ENCODE results near the gene TMEM209.
A peak's percentile ranks its signal among the peaks of the same experiment; 100 is the strongest.

The TMEM209 gene

DNA sequence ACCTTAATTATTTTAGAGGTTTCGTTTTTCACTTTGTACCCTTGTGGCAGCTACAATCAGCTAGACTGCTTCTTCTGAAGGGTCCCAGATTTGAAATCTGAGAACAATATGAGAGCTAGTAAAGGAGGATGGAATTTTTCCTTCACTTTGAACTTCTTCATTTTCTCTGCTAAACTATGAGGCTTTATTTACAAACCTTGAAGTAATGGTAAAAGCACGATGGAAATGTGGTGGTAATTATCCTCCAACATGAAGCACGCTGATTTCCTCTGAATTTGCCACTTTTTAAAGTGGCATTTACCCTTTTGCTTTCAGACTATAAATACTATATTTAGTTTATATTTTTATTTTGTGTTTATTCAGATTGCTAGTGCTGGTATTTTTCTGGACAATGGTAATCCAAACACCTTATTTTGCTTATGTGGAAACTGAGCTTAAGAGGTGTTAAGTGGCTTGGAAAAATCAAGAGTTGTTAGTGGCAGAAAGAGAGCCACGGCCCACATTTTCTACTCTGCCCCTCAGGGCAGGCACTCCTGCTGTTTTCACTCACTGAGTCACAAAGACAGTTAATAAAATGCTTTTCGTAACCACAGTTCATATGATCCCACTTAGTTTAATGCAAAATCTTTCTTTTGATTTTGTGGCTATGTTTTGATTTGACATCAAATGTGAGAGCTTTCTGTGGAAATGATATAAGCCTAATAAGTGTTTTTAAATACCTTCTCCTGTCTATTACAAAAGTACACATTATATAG lies 5.2 kb upstream of the TMEM209 start (continued):
- TF ChIP-seq, protein P1, sequence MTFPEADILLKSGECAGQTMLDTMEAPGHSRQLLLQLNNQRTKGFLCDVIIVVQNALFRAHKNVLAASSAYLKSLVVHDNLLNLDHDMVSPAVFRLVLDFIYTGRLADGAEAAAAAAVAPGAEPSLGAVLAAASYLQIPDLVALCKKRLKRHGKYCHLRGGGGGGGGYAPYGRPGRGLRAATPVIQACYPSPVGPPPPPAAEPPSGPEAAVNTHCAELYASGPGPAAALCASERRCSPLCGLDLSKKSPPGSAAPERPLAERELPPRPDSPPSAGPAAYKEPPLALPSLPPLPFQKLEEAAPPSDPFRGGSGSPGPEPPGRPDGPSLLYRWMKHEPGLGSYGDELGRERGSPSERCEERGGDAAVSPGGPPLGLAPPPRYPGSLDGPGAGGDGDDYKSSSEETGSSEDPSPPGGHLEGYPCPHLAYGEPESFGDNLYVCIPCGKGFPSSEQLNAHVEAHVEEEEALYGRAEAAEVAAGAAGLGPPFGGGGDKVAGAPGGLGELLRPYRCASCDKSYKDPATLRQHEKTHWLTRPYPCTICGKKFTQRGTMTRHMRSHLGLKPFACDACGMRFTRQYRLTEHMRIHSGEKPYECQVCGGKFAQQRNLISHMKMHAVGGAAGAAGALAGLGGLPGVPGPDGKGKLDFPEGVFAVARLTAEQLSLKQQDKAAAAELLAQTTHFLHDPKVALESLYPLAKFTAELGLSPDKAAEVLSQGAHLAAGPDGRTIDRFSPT (tag by site-specific recombination; IDR thresholded peaks at IDR 0.05) = no peak
- TF ChIP-seq FEZF1 (tag by site-specific recombination; IDR thresholded peaks at IDR 0.05) = peak; percentile 78
- TF ChIP-seq SCRT2 (tag by site-specific recombination; IDR thresholded peaks at IDR 0.05) = no peak
- TF ChIP-seq HOXD13 (CRISPR knock-in tag; IDR thresholded peaks at IDR 0.05; ENCODE audit: borderline replicate concordance) = no peak
- TF ChIP-seq, protein P2, sequence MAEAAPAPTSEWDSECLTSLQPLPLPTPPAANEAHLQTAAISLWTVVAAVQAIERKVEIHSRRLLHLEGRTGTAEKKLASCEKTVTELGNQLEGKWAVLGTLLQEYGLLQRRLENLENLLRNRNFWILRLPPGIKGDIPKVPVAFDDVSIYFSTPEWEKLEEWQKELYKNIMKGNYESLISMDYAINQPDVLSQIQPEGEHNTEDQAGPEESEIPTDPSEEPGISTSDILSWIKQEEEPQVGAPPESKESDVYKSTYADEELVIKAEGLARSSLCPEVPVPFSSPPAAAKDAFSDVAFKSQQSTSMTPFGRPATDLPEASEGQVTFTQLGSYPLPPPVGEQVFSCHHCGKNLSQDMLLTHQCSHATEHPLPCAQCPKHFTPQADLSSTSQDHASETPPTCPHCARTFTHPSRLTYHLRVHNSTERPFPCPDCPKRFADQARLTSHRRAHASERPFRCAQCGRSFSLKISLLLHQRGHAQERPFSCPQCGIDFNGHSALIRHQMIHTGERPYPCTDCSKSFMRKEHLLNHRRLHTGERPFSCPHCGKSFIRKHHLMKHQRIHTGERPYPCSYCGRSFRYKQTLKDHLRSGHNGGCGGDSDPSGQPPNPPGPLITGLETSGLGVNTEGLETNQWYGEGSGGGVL (tag by site-specific recombination; IDR thresholded peaks at IDR 0.05) = no peak
- TF ChIP-seq, protein P3, sequence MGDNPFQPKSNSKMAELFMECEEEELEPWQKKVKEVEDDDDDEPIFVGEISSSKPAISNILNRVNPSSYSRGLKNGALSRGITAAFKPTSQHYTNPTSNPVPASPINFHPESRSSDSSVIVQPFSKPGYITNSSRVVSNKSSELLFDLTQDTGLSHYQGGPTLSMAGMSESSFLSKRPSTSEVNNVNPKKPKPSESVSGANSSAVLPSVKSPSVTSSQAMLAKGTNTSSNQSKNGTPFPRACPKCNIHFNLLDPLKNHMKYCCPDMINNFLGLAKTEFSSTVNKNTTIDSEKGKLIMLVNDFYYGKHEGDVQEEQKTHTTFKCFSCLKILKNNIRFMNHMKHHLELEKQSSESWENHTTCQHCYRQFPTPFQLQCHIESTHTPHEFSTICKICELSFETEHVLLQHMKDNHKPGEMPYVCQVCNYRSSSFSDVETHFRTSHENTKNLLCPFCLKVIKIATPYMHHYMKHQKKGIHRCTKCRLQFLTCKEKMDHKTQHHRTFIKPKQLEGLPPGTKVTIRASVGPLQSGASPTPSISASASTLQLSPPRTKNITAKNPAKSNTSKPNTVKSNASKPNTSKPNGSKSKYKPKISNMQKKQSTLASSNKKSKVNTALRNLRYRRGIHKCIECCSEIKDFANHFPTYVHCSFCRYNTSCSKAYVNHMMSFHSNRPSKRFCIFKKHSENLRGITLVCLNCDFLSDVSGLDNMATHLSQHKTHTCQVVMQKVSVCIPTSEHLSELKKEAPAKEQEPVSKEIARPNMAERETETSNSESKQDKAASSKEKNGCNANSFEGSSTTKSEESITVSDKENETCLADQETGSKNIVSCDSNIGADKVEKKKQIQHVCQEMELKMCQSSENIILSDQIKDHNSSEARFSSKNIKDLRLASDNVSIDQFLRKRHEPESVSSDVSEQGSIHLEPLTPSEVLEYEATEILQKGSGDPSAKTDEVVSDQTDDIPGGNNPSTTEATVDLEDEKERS (tag by site-specific recombination; IDR thresholded peaks at IDR 0.05) = no peak
- TF ChIP-seq, protein P4, sequence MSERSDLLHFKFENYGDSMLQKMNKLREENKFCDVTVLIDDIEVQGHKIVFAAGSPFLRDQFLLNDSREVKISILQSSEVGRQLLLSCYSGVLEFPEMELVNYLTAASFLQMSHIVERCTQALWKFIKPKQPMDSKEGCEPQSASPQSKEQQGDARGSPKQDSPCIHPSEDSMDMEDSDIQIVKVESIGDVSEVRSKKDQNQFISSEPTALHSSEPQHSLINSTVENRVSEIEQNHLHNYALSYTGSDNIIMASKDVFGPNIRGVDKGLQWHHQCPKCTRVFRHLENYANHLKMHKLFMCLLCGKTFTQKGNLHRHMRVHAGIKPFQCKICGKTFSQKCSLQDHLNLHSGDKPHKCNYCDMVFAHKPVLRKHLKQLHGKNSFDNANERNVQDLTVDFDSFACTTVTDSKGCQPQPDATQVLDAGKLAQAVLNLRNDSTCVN (tag by site-specific recombination; optimal IDR thresholded peaks at IDR 0.05) = no peak

DNA sequence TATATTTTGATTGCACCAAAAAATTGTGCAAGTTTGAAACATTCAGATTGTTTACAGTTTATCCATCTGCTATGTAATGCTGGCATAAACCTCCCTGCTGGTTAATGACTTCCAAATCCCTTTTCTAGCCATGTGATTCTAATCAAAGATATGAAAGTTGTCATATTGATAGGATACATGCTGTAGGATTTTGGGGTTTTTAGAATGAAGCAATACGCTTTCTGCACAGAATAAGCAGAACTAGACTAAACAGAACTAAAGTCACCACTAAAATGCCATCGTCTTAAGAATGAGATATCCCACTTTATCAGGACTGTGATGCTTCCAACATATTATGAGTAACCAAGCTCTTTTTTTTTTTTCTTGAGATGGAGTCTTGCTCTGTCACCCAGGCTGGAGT lies 3.3 kb upstream of the TMEM209 start:
- CTCF ChIA-PET = interaction anchor here (0.6 to 1.2 kb wide), 2 partner anchors 8 to 136 kb away, joined by 3 read pairs; no protein-coding TSS in a partner anchor
- Histone ChIP-seq H3K4me1 (ENCODE audit: control insufficient read depth, insufficient read depth, low read length) (no peaks in the 10 kb centered on the region), H3K27ac (ENCODE audit: extremely low read depth, low read depth, low read length) (no peak overlapping the region), H3K4me3 (ENCODE audit: low read depth, low read length) (no peak overlapping the region), H3K36me3 (ENCODE audit: control insufficient read depth in 2 of 2, insufficient read depth in 1 of 2, low read length in 2 of 2) (peaks cover 0 to 4% of the 10 kb centered on the region in 2 experiments; a peak in 1 of 3 replicates), H3K9me3 (ENCODE audit: control insufficient read depth, insufficient read depth, low read depth, low read length) (no peaks in the 10 kb centered on the region)
- POLR2A ChIA-PET = no interaction called here
- TF ChIP-seq ZNF335 (tag by site-specific recombination; conservative IDR thresholded peaks at IDR 0.05) = no peak
- no peak for TF ChIP-seq OSR2 (tag by site-specific recombination; IDR thresholded peaks at IDR 0.05)
- no peak for TF ChIP-seq ZNF274 (IDR thresholded peaks at IDR 0.05; ENCODE audit: low read length)
- TF ChIP-seq ZNF274 (tag by site-specific recombination; IDR thresholded peaks at IDR 0.05; ENCODE audit: borderline replicate concordance) = no peak
- no peak for TF ChIP-seq ZNF561 (tag by site-specific recombination; IDR thresholded peaks at IDR 0.05; ENCODE audit: borderline replicate concordance)
- TF ChIP-seq ZBTB17 (tag by site-specific recombination; IDR thresholded peaks at IDR 0.05) = no peak
- TF ChIP-seq, protein P5, sequence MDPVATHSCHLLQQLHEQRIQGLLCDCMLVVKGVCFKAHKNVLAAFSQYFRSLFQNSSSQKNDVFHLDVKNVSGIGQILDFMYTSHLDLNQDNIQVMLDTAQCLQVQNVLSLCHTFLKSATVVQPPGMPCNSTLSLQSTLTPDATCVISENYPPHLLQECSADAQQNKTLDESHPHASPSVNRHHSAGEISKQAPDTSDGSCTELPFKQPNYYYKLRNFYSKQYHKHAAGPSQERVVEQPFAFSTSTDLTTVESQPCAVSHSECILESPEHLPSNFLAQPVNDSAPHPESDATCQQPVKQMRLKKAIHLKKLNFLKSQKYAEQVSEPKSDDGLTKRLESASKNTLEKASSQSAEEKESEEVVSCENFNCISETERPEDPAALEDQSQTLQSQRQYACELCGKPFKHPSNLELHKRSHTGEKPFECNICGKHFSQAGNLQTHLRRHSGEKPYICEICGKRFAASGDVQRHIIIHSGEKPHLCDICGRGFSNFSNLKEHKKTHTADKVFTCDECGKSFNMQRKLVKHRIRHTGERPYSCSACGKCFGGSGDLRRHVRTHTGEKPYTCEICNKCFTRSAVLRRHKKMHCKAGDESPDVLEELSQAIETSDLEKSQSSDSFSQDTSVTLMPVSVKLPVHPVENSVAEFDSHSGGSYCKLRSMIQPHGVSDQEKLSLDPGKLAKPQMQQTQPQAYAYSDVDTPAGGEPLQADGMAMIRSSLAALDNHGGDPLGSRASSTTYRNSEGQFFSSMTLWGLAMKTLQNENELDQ (tag by site-specific recombination; IDR thresholded peaks at IDR 0.05; ENCODE audit: low read depth) = no peak
- no peak for TF ChIP-seq ZNF707 (tag by site-specific recombination; IDR thresholded peaks at IDR 0.05)
- no peak for TF ChIP-seq YY1 (tag by site-specific recombination; IDR thresholded peaks at IDR 0.05)
- TF ChIP-seq ZNF843 (tag by site-specific recombination; IDR thresholded peaks at IDR 0.05) = no peak
- TF ChIP-seq ZNF248 (tag by site-specific recombination; IDR thresholded peaks at IDR 0.05) = no peak
- no peak for TF ChIP-seq ZNF138 (tag by site-specific recombination; IDR thresholded peaks at IDR 0.05; ENCODE audit: borderline replicate concordance)
- TF ChIP-seq ZNF433 (tag by site-specific recombination; IDR thresholded peaks at IDR 0.05; ENCODE audit: low read depth) = no peak
- no peak for TF ChIP-seq ZNF394 (tag by site-specific recombination; IDR thresholded peaks at IDR 0.05; ENCODE audit: borderline replicate concordance)
- no peak for TF ChIP-seq ZSCAN16 (tag by site-specific recombination; IDR thresholded peaks at IDR 0.05)
- TF ChIP-seq ZNF391 (tag by site-specific recombination; IDR thresholded peaks at IDR 0.05; ENCODE audit: borderline replicate concordance, low read depth) = no peak
- TF ChIP-seq ZNF155 (tag by site-specific recombination; IDR thresholded peaks at IDR 0.05) = no peak
